ENCODE measurements around the gene ATF6B. TPM values are rescaled to one million over a fixed set of nuclear protein-coding genes. Genes with fewer than 3 reads are reported as not detected.

The ATF6B gene
- 83.4 TPM for polyA plus RNA-seq (2012; ENCODE audit: insufficient read depth, insufficient read length)

DNA sequence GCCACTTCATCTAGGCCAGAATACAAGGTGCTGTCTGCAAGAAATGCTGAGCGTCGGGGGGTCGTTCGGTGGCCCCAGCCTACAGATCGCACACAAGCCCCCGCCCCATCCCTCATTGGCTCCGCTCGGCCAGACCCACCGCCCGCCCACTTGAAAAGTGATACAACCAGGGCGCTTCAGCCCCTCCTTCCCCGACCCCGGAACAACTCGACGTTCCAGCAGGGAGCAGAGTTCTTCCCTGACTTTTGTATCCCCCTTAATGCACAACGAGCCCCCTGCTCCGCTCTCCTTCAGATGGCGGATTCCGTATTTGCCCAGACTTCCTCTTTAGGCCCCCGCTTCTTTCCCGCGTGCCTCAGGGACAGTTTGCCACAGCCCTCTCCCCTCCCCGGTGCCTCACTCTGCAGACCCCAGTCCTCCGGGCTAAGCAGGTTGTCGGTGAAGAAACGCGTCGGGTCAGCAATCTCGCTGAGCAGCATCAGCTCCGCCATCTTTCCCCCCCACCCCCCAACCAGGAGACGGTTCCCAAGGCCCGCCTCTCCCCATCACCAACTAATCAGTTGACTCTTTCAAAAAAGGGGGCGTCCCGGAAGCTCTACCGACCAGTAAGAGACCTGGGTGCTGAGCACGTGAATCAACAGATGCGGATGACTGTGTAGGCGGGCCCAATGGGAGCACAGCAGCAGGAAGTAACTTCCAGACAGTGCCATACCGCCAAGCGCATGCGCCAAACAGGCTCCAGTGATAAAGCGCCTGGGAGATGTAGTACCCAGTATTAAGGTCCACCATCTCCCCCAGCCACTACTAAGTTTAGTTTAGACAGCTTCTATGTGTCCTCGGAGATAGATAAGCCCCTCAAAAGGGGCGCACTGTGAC is at the start of gene ATF6B:
Gene ATF6B (minus strand): TSS at position 530 of the 876 bp plus-strand sequence. CDS start 39 bp downstream, at position 491.
- DNase-seq (ENCODE audit: low read depth, low spot score), result peak; percentile 100
- peak within 1 kb of the TSS; percentile 100 for H3K4me3 ChIP-seq (ENCODE audit: low read length)

- H3K4me3 ChIP-seq (ENCODE audit: low read length), result peak overlapping the region; percentile 96
- peak; percentile 66 for DNase-seq (ENCODE audit: low read depth, low spot score)
These were observed 49.2 kb upstream of the ATF6B start for GRCh38 chr6:32177183-32177787.

DNA sequence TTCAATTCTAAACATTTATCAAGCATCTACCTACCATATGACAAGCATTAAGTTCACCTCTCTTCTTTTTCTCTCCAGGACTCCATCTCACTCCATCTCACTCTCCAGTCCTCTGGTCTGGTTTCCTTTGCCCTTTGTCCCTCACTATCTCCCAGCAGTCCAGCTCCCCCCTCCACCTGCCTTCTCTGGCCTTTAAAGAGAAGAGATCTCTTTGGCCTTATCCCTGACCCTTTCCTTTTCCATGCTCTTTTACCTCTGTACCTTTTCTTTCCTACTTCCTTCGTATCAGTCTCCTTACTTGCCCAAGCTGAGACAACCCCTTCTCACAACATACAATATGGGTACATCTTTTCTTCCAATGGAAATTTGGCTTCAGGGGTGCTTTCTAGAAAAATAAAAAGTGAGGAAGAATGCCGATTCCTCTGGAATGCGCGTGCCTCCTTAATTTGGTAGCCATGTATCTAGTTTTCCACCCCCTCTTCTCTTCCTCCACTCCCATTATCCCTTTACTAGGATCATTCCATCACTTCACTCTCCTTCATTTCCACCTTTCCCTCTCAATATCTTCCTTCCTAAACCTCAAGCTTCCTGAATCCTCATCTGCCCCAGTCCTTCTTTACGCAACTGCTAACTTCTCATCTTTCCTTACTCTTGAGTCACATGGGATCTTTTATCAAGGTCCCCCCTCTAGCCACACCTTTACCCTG is 48.6 kb upstream of the ATF6B start:
- peak overlapping the region; percentile 96 for H3K4me3 ChIP-seq (ENCODE audit: low read length)
- DNase-seq (ENCODE audit: low read depth, low spot score), result no peak

DNA sequence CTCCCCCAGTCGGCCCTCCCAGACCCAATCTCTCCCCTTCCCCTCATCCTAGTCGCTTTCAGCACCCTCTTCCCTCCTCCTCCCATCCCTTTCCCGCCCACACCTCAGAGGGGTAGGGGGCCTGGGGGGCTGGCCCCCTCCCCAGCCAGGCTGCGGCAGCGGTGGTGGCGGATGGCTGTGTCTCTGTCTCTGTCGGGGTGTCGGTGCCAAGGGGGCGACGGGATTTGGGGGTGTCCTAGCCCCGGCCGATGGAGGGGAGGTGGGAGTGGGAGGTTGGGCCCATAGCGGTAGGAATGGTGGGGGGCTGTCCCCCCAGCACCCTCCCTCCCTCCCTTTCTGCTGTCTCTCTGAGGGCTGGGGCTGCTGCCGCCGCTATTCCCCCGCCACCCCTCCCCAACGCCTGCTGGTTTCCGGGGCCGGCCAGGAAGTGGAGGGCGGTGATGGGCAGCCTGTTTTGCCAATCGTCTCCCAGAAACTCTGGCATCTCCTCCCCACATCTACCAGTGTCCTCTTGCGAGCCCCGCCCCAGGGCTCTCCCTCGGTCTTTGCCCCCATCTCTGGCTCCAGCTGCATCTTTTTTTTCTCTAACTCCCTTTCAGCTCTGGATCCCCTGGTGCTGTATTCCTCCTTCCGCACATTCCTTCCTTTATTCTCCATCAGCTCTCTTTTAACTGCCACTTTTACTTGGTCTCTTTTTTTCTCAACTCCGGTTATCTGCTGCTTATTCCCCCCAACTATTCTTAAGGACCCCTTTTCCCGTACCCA is 47.8 kb upstream of the ATF6B start, which contains the start of gene AGPAT1:
Gene AGPAT1 (minus strand): TSS at position 374 of the 765 bp plus-strand sequence. CDS start 4,588 bp downstream, outside the sequence.
- peak within 1 kb of the TSS; percentile 96 for H3K4me3 ChIP-seq (ENCODE audit: low read length)
- peak; percentile 97 for DNase-seq (ENCODE audit: low read depth, low spot score)

GRCh38 chr6:32175322-32175710 is 47.3 kb upstream of the ATF6B start:
- DNase-seq (ENCODE audit: low read depth, low spot score), result no peak
- H3K4me3 ChIP-seq (ENCODE audit: low read length), result peak overlapping the region; percentile 96

DNA sequence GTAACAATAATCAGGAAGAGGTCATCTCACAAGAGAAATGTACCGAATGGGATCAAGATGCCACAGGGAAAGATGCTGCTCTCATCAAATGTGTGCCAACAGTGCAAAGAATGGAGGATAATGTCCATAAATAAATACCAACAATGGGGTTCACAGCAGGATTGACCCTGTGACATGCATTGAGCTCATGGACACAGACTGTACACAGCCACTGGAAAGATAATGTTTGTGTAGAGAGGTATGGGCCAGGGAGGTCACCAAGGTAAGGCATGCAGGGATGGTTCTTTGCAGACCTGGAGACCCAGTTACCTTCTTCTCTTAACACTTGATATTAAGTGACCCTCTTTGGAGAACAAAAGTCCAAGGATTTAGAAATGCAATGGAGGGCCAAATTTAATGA is 46.4 kb upstream of the ATF6B start:
- no peak for DNase-seq (ENCODE audit: low read depth, low spot score)
- no peak overlapping the region for H3K4me3 ChIP-seq (ENCODE audit: low read length)

- peak; percentile 65 for DNase-seq (ENCODE audit: low read depth, low spot score)
- no peak overlapping the region for H3K4me3 ChIP-seq (ENCODE audit: low read length)
These were observed 45.1 kb upstream of the ATF6B start for GRCh38 chr6:32173051-32173727.

- DNase-seq (ENCODE audit: low read depth, low spot score), result no peak
- no peak overlapping the region for H3K4me3 ChIP-seq (ENCODE audit: low read length)
These were observed 43.2 kb upstream of the ATF6B start for GRCh38 chr6:32171234-32171633.

GRCh38 chr6:32170294-32170693 is 42.2 kb upstream of the ATF6B start:
- no peak for DNase-seq (ENCODE audit: low read depth, low spot score)

DNA sequence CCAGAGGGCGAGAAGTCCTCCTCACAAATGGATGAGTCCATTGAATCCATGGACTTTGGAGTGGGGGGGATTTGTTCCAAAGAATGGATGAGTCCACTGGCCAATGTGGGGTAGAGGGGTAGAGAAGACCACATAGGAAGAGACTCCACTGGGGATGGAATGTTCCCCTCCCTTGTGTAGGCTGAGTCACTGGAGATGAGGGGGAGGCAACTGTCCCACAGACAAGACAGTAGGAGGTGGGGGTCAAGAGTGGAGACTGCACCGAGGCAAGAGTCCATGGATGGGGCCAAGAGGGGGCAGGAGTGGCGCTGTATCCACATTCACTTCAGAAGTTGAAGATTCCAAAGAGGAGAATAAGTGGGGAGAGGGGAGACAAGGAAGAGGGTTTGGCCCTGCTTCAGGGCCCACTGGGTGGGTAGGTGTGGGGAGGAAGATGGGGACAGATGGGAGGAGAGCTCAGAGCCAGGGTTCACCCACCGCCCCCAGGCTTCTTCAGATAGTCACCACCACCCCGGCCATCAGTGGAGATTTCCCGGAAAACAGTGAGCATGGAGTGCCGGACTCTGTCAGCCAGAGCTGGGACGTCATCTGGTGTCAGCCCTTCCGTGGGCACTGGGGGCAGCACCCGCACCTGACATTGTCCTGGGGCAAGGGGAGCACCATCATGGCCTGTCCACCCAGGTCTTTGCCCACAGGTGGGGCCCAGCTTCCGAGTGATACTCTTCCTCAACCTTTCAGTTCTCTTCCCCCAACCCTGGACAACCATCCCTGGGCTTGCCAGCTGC is 41.0 kb upstream of the ATF6B start:
- H3K4me3 ChIP-seq (ENCODE audit: low read length), result no peak overlapping the region
- no peak for DNase-seq (ENCODE audit: low read depth, low spot score)

More at GRCh38 chr6:32170294-32170693, 42.2 kb upstream of the ATF6B start:
- no peak overlapping the region for H3K4me3 ChIP-seq (ENCODE audit: low read length)

- no peak overlapping the region for H3K4me3 ChIP-seq (ENCODE audit: low read length)
- DNase-seq (ENCODE audit: low read depth, low spot score), result no peak
These were observed 40.3 kb upstream of the ATF6B start for GRCh38 chr6:32168350-32168749.

DNA sequence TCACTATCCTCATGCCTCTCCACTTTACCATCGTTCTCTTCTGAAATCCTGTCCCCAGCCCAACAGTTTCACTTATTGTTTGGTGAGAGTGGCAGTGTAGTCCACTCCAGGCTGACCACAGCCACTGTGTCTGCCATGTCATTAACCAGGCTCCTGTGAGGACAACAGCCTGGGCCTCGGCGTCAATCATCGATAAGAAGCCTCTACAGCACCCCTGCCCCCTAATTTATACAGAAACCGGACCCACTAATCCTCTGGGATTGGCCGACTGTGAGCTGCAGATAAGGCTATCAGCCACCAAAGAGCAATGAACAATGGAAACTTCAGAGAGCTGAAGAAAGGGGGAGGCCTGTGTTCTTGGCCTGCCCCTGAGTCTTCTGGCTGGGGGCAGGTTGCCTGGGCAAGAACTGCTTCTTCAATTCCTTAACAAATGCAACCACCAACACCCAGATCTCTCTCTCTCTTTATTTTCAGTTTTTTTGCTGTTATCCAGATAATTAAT is 39.8 kb upstream of the ATF6B start:
- H3K4me3 ChIP-seq (ENCODE audit: low read length), result no peak overlapping the region
- no peak for DNase-seq (ENCODE audit: low read depth, low spot score)

DNA sequence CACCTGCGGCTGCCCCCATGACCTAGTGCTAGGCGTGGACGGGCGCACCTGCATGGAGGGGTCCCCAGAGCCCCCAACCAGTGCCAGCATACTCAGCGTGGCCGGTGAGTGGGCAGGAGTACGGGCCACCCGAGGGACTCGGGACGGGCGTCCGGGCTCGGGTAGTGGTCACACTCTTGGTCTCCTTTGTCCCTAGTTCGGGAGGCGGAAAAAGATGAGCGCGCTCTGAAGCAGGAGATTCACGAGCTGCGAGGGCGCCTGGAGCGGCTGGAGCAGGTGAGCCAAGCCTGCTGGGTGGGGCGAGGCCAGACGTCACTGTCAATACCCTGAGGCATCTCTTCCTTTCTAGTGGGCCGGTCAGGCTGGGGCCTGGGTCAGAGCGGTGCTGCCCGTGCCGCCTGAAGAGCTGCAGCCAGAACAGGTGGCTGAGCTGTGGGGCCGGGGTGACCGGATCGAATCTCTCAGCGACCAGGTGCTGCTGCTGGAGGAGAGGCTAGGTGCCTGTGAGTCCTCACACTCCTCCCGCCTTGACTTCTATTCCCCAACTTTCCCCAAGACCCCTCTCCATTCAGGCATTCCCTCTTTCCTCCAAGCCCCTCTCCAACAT is 39.2 kb upstream of the ATF6B start:
- H3K4me3 ChIP-seq (ENCODE audit: low read length), result no peak overlapping the region
- DNase-seq (ENCODE audit: low read depth, low spot score), result no peak

GRCh38 chr6:32166411-32167061 is 38.5 kb upstream of the ATF6B start:
- no peak for DNase-seq (ENCODE audit: low read depth, low spot score)
- H3K4me3 ChIP-seq (ENCODE audit: low read length), result no peak overlapping the region

DNA sequence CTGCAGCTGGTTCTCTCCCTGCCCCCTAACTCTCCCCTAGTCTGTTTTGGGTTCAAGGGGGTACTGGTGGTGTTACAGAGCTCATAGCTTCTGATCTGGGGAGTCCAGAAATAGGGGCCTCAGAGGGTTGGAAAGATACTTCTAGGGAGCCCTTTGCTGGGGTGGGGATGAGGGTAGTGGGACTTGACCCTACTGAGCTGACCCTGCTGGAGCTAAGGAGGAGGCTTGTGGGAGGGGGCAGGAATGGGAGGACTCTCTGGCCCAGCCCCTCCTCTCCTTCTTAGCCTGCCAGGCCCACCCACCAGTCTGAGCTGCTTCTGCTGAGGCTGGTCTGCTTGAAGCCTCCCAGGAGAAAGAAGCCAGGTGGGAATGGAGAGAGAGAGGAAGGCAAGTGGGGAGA is 36.2 kb upstream of the ATF6B start, which contains the start of gene EGFL8:
Gene EGFL8 (plus strand): TSS at position 301 of the 400 bp plus-strand sequence. CDS start 1,571 bp downstream, outside the sequence.
- no peak for DNase-seq (ENCODE audit: low read depth, low spot score)

DNA sequence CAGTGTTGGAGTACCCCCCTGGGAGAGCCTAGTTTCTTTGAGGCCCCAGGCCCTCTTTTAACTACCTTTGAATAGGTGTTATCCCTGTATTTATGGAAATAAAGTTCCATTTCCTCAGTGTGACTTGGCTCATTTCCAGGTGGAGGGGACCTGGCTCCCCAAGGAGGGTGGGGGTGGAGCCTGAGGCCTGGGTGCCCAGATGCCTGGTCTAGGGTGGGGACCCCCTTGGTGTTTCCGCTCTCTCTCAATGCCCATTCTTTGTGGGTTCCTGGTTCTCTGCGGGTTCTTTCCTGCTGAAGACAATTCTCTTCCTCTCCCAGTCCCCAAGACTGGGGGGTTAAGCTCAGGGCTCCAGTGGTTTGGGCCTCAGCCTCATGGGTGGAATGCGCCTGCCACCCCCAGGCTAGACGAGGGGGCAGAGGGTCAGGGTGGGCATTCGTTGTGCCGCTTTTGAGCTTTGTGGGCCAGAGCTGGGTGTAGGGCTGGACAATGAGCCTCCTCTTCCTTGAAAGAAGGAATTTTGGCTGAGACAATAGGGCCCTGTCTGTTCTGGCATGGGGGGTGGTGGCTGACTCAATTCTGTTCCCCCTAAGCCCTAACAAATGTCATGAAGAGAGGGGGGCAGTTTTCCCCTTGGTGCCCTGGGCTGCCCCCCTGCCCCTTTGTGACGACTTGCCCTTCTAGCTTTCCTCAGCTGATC is 35.7 kb upstream of the ATF6B start:
- DNase-seq (ENCODE audit: low read depth, low spot score), result no peak
- no peak overlapping the region for H3K4me3 ChIP-seq (ENCODE audit: low read length)

More for the DNA sequence above, 36.2 kb upstream of the ATF6B start, which contains the start of gene EGFL8:
- H3K4me3 ChIP-seq (ENCODE audit: low read length), result no peak within 1 kb of the TSS

Measured in Jurkat, Clone E6-1 (cell line).